ENCODE results near the gene MON1B.

Gene MON1B

DNA sequence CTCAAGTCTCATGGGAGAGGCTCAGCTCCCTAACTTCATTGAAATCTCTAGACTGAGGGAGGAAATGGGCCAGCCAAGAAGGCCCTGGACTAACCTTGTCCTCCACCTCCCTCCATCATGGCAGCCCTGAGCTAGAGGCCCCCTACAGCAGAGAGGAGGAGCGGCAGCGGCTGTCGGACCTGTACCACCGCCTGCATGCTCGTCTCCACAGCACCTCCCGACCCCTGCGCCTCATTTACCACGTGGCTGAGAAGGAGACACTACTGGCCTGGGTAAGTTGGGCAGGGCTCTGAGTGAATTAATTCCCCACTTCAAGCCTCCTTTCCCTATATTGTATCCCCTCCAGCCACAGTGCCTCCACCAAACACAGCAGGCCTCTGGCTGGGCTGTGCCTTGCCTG is 4.4 kb downstream of the MON1B start:
- no peak for DNase-seq (ENCODE audit: low read depth in 2 of 2, low spot score in 1 of 2)

DNA sequence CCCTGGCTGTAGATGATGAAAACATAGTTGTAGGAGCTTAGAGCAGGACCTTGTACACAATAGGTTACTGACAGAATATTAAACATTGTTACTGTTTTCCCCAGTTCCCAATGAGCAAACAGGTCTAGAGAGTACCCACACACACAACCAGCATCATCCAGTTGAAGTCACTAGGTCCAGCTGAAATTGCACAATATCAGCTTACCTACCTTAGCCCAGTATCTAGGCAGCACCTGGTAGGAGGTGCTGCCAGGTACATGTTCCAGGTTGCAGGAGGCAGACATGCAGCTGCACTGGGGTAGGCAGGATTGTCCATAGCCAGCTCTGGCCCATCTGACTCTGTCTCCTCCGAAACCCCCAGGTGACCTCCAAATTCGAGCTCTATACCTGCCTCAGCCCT is 6.8 kb downstream of the MON1B start:
- DNase-seq (ENCODE audit: low read depth in 2 of 2, low spot score in 1 of 2) = no peak

DNA sequence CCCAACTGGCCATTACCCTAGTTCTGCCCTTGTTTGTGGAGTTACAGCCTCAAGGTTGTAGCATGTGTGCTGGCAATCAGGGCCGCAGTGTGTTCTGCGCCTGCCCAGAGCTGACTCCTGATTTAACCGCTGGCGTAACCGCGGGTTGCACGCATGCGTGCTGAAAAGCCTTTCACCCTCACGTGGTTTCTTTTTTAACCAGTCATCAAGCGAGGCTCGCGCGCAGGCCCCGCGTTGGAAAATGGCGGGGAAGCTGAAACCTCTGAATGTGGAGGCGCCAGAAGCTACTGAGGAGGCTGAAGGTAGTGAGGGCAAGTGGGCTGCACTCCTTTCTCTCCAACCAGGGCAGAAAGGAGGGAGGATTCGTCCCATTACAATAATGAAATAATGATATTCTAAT is 8.2 kb downstream of the MON1B start, which contains the start of gene SYCE1L:
Gene SYCE1L, plus strand, starts transcription at position 198 of the 400 bp plus-strand sequence. Its CDS starts 44 bp downstream, at position 242.
- DNase-seq (ENCODE audit: low read depth in 2 of 2, low spot score in 1 of 2) = no peak

DNA sequence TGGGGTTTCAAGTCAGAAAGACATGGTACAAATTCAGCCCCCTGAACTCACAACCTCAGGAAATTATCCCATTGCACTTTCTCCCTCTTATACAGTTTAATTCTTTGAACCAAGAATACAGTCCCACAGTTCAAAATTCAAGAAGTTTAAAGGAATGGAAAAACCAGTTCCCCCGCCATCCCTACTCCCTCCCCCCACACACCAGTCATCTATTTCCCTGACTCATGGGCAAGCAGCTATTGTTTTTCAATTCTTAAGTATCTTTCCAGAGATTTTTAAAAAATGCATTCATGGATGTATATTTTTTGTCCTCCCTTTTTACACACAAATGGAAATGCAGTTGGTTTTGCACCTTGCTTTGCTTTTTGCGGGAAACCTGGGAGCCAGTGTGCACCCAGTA is 15.5 kb downstream of the MON1B start:
- no peak for DNase-seq (ENCODE audit: low read depth in 2 of 2, low spot score in 1 of 2)

DNA sequence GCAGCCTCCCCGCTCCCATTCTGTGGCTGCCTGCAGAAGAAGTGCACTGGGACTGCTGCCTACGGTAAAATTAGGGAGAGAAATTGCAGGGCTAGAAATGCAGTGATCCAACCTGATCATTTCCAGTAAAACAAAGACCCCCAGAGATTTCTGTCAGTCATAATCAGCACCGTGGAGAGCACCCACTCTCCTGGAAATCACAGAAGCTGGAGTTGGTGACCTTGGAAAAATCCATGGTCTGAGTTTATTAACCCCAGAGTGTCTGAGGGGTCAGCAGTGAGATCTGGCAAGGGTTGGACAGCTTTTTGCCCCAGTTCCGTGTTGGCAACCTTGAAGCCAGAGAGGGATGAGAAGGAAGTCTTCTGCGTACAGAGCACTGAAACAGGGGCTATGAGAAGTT is 16.0 kb downstream of the MON1B start:
- DNase-seq (ENCODE audit: low read depth in 2 of 2, low spot score in 1 of 2) = no peak

DNA sequence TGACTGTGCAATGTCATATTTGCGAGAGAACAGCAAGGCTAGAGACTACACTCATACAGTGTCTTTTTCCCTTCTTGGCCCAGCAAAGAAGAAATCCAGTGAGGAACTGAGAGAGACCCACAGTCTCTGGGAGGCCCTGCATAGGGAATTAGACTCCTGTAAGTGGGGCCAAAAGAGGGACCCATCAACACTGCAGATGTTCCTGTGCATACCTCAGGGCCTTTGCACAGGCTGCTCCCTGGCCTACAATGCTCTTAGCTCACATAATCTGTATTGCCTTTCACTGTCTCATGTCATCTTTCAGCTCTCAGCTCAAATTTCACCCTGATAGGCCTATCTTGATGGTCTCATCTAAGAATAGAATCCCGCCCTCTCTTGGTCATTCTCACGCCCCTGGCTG is 17.4 kb downstream of the MON1B start:
- DNase-seq (ENCODE audit: low read depth in 2 of 2, low spot score in 1 of 2) = no peak

DNA sequence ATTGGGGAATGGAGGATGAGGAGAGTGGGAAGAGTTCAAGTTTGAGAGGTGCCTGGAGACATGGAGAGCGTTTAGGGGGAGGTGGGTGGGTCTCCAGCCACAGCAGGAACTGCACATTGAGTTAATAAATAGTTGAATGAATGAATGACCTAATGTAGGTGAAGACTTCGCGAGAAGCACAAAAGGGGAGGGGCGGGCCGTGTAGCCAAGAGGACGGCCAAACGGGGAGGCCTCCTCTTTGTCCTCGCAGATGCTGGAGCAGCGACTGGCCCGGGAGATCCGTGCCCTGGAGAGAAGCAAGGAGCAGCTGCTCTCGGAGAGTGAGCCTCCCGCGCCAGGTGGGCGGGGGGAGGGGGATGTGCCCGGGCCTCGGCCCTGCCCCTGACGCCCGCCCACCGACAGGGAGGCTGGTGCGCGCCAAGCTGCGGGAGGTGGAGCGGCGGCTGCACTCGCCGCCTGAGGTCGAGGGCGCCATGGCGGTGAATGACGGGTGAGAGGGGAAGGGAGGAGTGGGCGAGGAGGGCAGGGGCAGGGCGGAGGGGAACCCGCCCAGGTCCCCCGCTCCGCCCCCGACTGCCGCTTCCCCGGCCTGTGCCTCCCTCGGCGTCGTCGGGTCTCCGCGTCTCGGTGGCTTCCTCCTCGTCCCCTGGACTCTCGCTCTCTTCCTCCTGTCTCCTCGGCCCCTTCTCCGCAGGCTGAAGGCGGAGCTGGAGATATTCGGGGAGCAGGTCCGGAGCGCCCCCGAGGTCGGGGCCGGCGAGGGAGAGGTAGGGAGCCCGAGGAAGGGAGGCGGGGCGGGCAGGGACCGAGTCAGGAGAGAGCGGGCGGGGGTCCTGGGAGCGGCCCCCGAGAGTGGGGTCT is 21.1 kb downstream of the MON1B start:
- DNase-seq (ENCODE audit: low read depth in 2 of 2, low spot score in 1 of 2) = peak; percentile 42 to 69

DNA sequence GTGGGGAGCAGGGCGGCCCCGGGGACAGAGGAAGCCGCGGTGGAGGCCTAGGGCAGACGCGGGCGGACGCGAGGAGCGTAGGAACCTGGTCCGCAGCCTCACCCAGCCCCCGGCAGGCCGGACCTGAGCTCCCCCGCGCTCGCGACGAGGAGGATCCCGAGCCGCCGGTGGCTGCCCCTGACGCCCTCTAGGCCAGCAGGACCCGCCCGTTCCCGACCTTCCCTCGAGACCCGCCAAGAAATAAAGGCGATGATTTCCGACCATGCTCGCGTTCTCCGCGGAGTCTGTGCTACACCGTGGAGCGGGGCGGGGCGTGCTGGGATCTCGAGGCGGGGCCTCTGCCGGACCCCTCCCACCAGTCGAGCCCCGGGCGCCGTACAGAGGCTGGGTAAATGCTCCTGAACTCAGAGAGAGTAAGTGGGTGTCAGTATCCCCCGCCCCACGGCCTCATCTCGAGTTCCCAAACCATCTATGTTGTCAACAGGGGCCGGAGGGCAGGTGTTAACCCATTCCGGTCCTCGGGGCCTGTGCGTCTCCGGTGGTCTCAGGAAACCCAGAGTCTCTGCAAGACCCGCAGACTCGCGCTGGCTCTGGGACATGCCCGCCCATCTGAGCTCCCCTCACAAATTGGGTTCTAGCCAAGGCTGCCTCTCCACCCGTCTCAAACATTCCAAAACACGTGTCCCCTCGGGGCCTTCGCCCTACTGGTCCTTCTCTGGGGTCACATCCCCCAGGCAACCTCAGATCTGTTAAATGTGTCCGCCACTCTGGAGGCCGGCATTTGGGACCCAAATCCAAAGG is 22.0 kb downstream of the MON1B start:
- DNase-seq (ENCODE audit: low read depth in 2 of 2, low spot score in 1 of 2) = peak; percentile 42 to 52

DNA sequence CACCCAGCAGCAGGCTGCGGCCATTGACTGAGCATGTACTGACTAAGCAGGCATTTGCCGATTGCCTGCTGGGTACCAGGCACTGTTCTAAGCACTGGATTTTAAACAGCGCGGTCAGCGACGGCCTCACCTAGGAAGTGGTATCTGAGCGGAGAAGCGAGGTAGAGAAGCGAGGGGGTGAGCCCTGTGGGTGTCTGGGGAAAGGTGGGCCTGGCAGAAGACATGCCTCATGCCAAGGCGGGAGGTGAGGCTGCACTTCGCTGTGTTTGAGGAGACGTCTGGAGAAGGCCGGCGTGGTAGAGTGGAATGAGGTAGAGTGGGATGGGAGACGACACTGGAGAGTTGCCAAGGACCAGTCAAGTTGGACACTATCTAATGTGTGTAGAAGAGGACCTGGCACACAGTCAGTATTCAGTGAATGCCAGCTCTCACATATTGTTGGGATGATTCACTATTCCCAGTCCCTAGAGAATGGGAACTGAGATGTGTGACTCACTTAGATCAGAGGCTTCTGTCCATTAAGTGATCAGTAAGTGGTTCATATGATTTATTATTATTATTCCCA is 22.6 kb downstream of the MON1B start:
- DNase-seq (ENCODE audit: low read depth in 2 of 2, low spot score in 1 of 2) = no peak

DNA sequence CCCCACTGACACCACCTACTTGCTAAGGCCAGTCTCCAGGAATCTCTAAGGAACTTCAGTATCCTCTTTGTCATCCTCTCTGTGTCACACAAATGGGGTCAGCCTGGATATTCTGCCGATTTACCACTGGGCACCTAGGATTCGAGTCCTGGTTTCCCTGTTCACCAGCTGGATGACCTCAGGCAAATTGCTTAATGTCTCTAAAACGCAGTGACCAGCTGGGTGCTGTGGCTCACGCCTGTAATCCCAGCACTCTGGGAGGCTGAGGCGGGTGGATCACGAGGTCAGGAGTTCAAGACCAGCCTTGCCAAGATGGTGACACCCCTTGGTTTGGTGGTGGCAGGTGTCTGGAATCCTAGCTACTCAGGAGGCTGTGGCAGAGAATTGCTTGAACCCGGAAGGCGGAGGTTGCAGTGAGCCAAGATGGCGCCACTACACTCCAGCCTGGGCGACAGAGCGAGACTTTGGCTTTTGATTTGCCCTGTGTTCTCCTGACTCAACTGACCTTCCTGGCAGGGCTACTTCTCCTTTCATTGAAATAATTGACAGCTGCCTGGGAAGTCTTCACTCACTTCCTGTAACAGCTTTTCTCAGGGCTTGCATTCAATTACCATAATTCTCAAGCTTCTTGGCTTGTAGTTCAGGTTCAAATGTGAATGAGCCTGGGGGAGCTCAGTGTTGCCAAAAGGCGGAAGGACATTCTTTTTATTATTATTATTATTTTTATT is 23.6 kb downstream of the MON1B start:
- no peak for DNase-seq (ENCODE audit: low read depth in 2 of 2, low spot score in 1 of 2)

DNA sequence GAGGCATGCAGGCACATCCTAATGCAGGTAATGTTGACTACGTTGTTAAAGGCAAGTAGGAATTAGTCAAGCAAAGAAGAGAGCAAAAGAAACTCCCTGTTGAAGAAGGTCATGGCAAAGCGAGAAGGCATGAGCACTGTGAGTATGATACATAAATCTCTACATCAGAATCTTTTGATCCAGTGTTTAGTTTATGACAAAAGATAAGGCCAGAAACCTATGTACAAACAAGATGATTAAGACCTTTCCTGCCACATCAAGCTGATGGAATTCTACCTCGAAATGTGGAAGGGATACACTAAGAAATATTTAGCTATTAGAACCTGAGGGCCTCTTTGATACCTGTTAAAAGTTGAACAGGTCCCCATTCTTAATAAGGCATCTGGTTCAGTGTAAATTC is 28.4 kb downstream of the MON1B start:
- no peak for DNase-seq (ENCODE audit: low read depth in 2 of 2, low spot score in 1 of 2)

DNA sequence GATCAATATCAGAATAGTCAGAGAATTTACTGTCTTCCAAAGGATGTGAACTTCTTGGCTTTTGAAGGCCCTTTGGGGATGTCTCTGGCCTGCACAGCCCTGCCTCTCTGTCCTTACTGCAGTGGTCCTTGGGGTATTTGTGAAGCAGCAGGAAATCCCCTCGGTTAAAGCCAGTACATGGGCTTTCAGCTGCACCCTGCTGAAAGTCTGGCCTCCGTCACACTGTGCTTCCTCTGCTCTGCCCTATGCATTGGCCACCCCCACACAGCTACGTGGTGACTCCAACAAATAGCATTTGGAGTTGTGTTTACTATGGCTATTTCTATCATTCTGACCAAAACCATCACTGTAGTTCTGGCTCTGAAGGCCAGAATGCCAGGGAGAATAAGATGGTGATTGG is 29.4 kb downstream of the MON1B start:
- no peak for DNase-seq (ENCODE audit: low read depth in 2 of 2, low spot score in 1 of 2)

DNA sequence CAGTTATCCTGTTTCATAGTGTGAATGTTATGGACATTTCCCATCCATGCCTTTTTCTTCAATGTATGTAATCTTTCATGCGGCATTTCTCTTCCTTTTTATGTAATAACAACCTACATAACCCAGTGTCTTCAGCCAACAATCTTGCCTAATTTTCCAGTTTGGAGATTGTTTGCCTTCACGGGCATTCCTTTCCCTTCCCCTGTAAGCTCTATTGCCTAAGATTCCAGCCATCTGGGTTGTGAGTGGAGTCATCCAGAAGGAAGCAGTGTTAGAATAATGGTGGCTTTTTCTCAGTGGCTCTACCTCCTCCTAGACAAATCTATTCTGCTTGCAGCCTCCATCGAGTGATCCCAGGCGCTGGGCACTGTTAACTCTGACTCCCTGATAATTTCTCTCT is 30.5 kb downstream of the MON1B start:
- no peak for DNase-seq (ENCODE audit: low read depth in 2 of 2, low spot score in 1 of 2)

DNA sequence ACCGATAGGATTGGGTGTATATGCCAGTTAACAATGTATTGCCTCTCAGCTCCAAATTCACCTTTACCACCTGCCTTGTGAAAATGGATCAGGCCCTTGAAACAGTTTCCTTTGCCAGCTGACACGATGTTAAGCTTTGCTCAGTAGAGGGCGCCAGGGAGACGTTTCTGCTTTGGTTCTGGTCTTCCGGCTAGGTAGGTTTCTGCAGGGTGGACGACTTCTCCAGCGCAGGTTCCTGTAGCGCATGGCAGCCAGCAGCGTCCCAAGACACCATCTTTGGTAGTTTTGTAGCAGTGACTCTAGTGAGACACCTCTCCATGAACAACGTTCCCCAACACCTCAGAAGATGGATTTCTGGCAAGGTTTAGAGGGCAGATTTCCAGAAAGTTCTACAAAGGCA is 32.2 kb downstream of the MON1B start:
- DNase-seq (ENCODE audit: low read depth in 2 of 2, low spot score in 1 of 2) = no peak

DNA sequence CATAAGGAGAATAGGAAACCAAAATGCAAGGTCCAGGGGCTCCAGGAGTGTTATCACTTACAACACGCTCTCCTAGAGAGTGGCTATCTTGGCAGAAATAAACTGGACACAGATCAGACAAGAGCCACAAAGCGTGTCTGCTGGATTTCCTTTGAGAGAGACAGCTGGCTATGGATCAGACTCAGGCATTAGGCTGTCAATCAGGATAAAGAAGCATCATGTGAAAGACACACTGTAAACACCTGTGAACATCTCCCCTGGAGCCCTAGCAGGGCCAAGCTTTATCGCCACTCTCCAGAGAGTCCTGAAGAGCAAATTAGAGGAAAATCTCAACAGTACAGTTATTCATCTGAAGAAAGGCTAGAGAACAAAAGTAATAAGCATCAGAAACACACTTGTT is 34.2 kb downstream of the MON1B start:
- no peak for DNase-seq (ENCODE audit: low read depth in 2 of 2, low spot score in 1 of 2)

DNA sequence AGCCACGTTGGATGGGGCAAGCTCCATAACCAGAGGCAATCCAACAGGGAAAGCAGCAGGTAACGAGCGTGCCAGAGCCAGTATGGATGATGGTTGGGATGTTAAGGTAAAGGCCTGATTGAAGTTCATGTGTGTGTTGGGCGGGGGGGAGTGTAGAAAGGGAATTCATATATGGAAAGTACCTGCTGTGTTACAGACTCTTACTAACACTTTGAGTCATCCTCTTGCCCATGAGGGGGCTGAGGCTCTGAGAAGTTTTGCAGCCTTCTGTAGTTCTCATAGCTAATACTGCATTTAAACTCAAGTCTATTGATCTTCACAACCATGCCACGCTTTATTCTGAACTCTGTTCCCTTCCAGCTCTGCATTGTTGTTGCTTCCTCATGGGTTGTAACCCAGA is 36.8 kb downstream of the MON1B start:
- no peak for DNase-seq (ENCODE audit: low read depth in 2 of 2, low spot score in 1 of 2)

DNA sequence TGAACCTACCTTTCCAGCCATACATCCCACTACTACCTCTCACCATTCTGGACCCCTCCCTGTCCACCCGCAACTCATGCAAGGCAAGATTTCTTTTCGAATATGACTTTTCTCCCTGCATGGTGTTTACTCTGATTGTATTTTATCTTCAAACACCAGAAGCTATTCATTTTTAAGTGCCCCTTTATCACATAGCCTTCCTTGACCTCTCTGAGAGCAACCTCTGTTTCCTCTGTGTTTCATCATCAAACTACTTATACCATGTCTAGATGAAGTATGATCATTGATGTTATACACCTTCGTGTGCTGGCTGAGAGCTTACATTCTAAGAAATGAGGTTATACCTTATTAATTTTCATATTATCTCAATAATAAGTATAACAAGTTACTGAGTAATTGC is 40.1 kb downstream of the MON1B start:
- DNase-seq (ENCODE audit: low read depth in 2 of 2, low spot score in 1 of 2) = no peak

DNA sequence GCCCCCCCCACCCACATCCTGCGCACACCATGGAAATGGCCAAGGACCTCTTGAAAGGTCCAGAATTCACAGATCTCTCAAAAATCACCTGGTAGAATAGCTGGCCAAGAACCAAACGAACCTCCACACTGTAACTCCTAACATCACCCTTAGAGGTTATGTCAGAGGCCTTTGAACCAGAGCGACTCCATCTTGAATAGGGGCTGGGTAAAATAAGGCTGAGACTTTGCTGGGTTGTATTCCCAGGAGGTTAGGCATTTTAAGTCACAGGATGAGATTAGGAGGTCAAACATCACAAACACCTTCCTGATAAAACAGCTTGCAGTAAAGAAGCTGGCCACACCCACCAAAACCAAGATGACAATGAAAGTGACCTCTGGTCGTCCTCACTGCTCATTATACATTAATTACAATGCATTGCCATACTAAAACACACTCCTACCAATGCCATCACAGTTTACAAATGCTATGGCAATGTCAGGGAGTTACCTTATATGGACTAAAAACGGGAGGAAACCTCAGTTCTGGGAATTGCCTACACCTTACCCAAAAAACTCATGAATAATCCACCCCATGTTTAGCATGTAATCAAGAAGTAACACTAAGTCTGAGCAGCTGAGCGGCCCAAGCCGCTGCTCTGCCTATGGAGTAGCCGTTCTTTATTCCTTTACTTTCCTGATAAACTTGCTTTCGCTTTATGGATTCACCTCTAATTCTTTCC is 43.0 kb downstream of the MON1B start:
- DNase-seq (ENCODE audit: low read depth in 2 of 2, low spot score in 1 of 2) = no peak

DNA sequence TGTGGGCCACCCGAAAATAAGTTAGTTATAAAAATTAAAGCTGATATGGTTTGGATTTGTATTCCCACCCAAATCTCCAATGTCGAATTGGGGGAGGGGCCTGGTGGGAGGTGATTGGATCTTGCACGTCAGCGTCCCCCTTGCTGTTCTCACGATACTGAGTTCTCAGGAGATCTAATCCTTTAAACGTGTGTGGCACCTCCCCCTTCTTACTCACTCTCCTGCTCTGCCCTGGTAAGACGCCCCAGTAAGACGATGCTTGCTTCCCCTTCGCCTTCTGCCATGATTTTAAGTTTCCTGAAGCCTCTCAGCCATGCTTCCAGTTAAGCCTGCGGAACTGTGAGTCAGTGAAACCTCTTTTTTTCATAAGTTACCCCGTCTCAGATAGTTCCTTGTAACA is 43.6 kb downstream of the MON1B start:
- DNase-seq (ENCODE audit: low read depth in 2 of 2, low spot score in 1 of 2) = no peak

DNA sequence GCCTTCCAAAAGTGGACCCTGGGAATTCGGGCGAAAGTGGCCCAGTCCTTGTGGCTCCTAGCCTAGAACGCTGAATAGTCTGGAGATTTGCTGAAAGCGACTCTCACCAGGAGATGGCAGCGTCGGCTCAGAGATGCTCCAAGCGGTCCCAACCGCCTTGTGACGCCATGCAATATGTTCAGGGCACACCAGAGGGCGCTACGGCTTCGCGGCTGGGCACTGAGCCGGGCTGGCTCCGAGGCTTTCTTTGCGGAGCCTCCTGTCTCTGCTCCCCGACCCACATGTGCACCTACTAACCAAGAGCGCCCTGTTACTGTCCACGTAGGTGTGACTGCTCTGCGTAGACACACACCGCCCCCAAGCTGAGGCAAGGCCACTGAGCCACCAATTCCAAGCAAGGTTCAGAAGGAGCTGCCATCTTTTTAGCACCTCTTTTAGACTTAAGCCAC is 45.1 kb downstream of the MON1B start:
- peak; percentile 60 to 74 for DNase-seq (ENCODE audit: low read depth in 2 of 2, low spot score in 1 of 2)

DNA sequence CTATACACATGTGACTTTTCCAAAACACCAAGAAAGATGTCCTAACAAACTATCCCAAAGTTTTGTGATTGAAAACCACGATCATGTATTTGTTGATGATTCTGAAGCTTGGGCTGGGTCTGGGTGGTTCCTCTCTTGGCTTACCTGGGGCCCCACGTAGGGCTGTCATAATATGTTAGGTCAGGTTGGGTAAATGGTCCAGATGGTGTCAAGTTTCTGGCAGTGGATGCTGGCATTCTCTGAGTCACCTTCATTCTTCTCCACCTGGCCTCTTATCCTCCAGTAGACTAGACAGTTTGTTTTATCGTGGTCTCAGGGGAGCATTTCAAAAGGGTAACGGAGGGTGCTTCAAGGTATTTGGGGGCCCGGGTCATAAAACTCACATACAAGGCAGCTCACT is 47.6 kb downstream of the MON1B start:
- DNase-seq (ENCODE audit: low read depth in 2 of 2, low spot score in 1 of 2) = no peak

Measured in stimulated activated CD8-positive, alpha-beta memory T cell treated with anti-CD3 and anti-CD28 coated beads, Interleukin-4, amount 100 ng/mL, for 4 hours (primary cell).